Neural crest cell (in vitro differentiated cells): ENCODE data around the gene ZNF516. TPM values are rescaled to one million over a fixed set of nuclear protein-coding genes. Genes with fewer than 3 reads are reported as not detected.

Experiments
- DNase-seq: peaks from one replicate; pipeline ENCODE4 v3.0.0; 2021; ENCODE audit warnings: low read depth, mixed read lengths, low spot score
- H3K27ac Mint-ChIP-seq: one replicate; pipeline ENCODE4 v1.8.0; 2021; ENCODE audit warnings: mild to moderate bottlenecking, mixed read lengths; ENCODE audit not compliant: unreplicated experiment
- H3K27me3 Mint-ChIP-seq: 2 replicates; pipeline ENCODE4 v1.8.0; 2021; ENCODE audit warnings: low read depth, mild to moderate bottlenecking, mixed read lengths
- H3K36me3 Mint-ChIP-seq: 2 replicates; pipeline ENCODE4 v1.8.0; 2021; ENCODE audit warnings: low read depth, mild to moderate bottlenecking, mixed read lengths
- H3K4me1 Mint-ChIP-seq: 2 replicates; pipeline ENCODE4 v1.8.0; 2021; ENCODE audit warnings: mixed read lengths
- H3K4me3 Mint-ChIP-seq: one replicate; pipeline ENCODE4 v1.8.0; 2021; ENCODE audit warnings: mild to moderate bottlenecking, mixed read lengths
- H3K9me3 Mint-ChIP-seq: 2 replicates; pipeline ENCODE4 v1.8.0; 2021; ENCODE audit warnings: mixed read lengths
- CTCF ChIP-seq: fragments of 200-600 bp; sonication (generic); conservative IDR thresholded peaks from 2 replicates; pipeline ENCODE4 v1.5.0; 2021; ENCODE audit warnings: antibody characterized with exemption, mild to moderate bottlenecking
- total RNA-seq: library from RNA; stranded (reverse); gene quantifications from 2 replicates; pipeline ENCODE4 v1.2.1, GENCODE V29; 2021

The ZNF516 gene
- total RNA-seq, 1 donor from 2014 or later = 91.2 TPM

- no peak overlapping the region for H3K4me3 Mint-ChIP-seq
- H3K27ac Mint-ChIP-seq = no peak overlapping the region
- no peak for TF ChIP-seq CTCF
- H3K27me3 Mint-ChIP-seq = no peaks in the 10 kb centered on the region
- H3K36me3 Mint-ChIP-seq = peaks cover 47% of the 10 kb centered on the region
- peaks cover 21% of the 10 kb centered on the region for H3K4me1 Mint-ChIP-seq
- no peaks in the 10 kb centered on the region for H3K9me3 Mint-ChIP-seq
- DNase-seq = no peak
Measured at GRCh38 chr18:76361219-76361618, 133.8 kb downstream of the ZNF516 start.

- no peak for TF ChIP-seq CTCF
- no peak overlapping the region for H3K27ac Mint-ChIP-seq
- peaks cover 15% of the 10 kb centered on the region for H3K4me1 Mint-ChIP-seq
- no peaks in the 10 kb centered on the region for H3K9me3 Mint-ChIP-seq
- H3K36me3 Mint-ChIP-seq = peaks cover 60% of the 10 kb centered on the region
- no peak for DNase-seq
- H3K4me3 Mint-ChIP-seq = no peak overlapping the region
- H3K27me3 Mint-ChIP-seq = no peaks in the 10 kb centered on the region
Measured at GRCh38 chr18:76359909-76360308, 135.1 kb downstream of the ZNF516 start.

GRCh38 chr18:76358774-76359173 lies 136.3 kb downstream of the ZNF516 start:
- no peak for TF ChIP-seq CTCF
- Mint-ChIP-seq H3K4me3 (no peak overlapping the region), H3K9me3 (no peaks in the 10 kb centered on the region), H3K27me3 (no peaks in the 10 kb centered on the region), H3K27ac (no peak overlapping the region), H3K36me3 (peaks cover 60% of the 10 kb centered on the region), H3K4me1 (peaks cover 10% of the 10 kb centered on the region)
- DNase-seq = no peak

DNA sequence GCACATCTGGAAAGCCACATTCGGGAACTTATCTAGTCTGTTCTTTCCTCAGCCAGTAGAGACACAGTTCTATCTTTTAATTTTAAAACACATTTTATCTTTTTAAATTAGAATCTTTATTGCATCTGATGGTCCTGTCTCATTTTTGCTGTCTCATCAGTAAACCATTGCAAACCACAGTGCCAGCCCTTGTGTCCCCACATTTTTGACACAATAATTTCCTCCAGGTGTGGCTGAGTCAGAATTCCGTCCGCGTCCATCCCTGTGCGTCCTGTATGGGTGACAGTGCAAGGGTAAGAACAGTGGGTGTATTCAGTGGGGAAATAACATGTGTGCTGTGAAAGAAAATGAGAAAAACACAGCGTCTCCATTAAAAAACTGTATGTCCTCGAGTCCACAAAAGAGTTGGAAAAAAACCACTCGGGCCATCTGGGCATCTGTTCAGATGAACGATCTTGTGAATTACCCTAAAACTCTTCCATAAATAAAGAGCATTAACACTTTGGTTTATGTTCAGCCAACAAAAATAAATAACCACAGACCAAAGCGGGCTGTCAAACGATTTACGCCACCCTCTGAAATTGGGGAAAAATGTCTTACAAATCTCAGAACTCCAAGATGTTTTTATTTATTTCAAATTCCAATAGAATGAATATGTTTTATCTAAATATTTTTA lies 137.3 kb downstream of the ZNF516 start:
- Mint-ChIP-seq H3K36me3 (peaks cover 61% of the 10 kb centered on the region), H3K4me3 (no peak overlapping the region), H3K27ac (no peak overlapping the region), H3K9me3 (peaks cover 5% of the 10 kb centered on the region), H3K4me1 (peaks cover 5% of the 10 kb centered on the region), H3K27me3 (peaks cover 2% of the 10 kb centered on the region)
- no peak for DNase-seq
- TF ChIP-seq CTCF = no peak

- Mint-ChIP-seq H3K4me1 (peaks cover 5% of the 10 kb centered on the region), H3K9me3 (peaks cover 6% of the 10 kb centered on the region), H3K36me3 (peaks cover 64% of the 10 kb centered on the region), H3K27me3 (peaks cover 2% of the 10 kb centered on the region), H3K27ac (no peak overlapping the region), H3K4me3 (no peak overlapping the region)
- no peak for TF ChIP-seq CTCF
- DNase-seq = no peak
Measured at GRCh38 chr18:76357174-76357573, 137.9 kb downstream of the ZNF516 start.
